Skeletal muscle satellite cell (primary cell): ENCODE results near the gene OR51I1. TPM values are rescaled to one million over a fixed set of nuclear protein-coding genes. Genes with fewer than 3 reads are reported as not detected.

Experiments used
- H3K27me3 ChIP-seq: 2 replicates; pipeline ENCODE4 v1.7.0; 2013; ENCODE audit warnings: low read length; ENCODE audit not compliant: control insufficient read depth, insufficient read depth
- H3K36me3 ChIP-seq: 2 replicates; pipeline ENCODE4 v1.7.0; 2013; ENCODE audit warnings: mild to moderate bottlenecking, control low read depth, low read length; ENCODE audit not compliant: insufficient read depth
- H3K4me1 ChIP-seq: 2 replicates; pipeline ENCODE4 v1.7.0; 2013; ENCODE audit warnings: low read length; ENCODE audit not compliant: control insufficient read depth, insufficient read depth
- H3K4me2 ChIP-seq: 2 replicates; pipeline ENCODE4 v1.7.0; 2013; ENCODE audit warnings: mild to moderate bottlenecking, low read length
- H3K4me3 ChIP-seq: 2 replicates; pipeline ENCODE4 v1.7.0; 2013; ENCODE audit warnings: low read length
- H3K9ac ChIP-seq: 2 replicates; pipeline ENCODE4 v1.7.0; 2013; ENCODE audit warnings: mild to moderate bottlenecking, low read depth, low read length, moderate library complexity
- H3K9me3 ChIP-seq: replicated peaks from 2 replicates; pipeline ENCODE4 v1.7.0; 2013; ENCODE audit warnings: mild to moderate bottlenecking, control low read depth, low read length
- total RNA-seq: library from RNA; depleted of rRNA; stranded (reverse); fragments of >200 nt; gene quantifications from 2 replicates; pipeline ENCODE4 v1.2.3, GENCODE V29; 2012; rRNA removed

Gene OR51I1, protein sequence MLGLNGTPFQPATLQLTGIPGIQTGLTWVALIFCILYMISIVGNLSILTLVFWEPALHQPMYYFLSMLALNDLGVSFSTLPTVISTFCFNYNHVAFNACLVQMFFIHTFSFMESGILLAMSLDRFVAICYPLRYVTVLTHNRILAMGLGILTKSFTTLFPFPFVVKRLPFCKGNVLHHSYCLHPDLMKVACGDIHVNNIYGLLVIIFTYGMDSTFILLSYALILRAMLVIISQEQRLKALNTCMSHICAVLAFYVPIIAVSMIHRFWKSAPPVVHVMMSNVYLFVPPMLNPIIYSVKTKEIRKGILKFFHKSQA
- not detected in 2 replicates for total RNA-seq

DNA sequence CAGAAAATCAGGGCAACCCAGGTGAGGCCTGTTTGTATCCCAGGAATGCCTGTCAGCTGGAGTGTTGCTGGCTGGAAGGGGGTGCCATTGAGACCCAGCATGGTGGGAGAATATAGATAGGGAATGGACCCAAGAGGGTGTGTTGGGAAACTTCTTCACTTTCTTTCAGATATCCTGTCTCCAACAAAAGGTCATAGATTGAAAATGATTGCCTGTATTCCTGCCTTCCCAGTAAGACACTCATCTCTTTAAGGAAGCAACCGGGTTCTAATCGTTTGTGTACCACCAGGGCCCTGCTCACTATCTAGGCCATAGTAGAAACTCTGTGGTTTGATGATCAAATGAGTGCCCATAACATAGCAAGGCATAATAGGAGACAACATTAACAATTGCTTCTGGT is at the start of gene OR51I1:
Gene OR51I1, minus strand, starts transcription at position 101 of the 400 bp plus-strand sequence. Its CDS starts 0 bp downstream, at position 101.
- no peak within 1 kb of the TSS for H3K4me3 ChIP-seq

DNA sequence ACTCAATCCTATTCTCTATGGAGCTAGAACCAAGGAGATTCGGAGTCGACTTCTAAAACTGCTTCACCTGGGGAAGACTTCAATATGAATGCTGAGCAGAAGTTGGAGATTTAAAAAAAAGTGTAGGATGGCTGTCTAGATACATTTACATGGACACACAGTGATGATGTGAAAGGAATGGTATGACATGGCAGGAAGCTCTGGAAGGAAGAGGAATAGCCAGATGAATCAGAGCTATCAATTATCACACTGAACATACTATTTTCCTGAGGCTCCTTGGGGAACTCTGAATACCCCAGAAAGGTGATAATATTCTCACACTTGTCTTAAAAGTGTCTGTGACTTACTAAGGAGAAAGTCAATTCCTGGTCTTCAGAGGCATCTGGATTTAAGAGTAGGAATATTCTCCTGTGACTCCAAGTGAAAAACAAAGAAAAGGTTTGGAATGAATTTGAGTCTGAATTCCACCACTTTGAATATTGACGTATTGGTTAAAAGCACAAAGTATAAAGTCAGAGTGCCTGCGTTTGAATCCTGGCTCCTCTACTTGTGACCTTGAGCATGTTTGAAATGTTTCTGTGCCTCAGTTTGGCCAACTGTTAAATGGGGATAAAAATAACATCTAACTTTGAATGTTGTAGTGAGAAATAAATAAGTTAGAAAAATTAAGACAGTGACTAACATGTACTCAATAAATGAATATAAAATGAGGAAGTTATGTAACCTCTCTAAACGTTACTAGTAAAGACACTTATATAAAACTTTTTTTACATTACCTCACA is 48.5 kb upstream of the OR51I1 start:
- Histone ChIP-seq H3K9ac (no peak overlapping the region), H3K4me3 (no peak overlapping the region), H3K27me3 (no peaks in the 10 kb centered on the region), H3K36me3 (no peaks in the 10 kb centered on the region), H3K4me1 (no peaks in the 10 kb centered on the region), H3K9me3 (no peaks in the 10 kb centered on the region), H3K4me2 (no peak overlapping the region)

More for the DNA sequence above, at the start of gene OR51I1:
- H3K4me2 ChIP-seq: no peak within 1 kb of the TSS
- no peaks in the 10 kb centered on the region for H3K36me3 ChIP-seq
- no peaks in the 10 kb centered on the region for H3K9me3 ChIP-seq
- H3K4me1 ChIP-seq: no peaks in the 10 kb centered on the region
- no peak within 1 kb of the TSS for H3K9ac ChIP-seq
- no peaks in the 10 kb centered on the region for H3K27me3 ChIP-seq

DNA sequence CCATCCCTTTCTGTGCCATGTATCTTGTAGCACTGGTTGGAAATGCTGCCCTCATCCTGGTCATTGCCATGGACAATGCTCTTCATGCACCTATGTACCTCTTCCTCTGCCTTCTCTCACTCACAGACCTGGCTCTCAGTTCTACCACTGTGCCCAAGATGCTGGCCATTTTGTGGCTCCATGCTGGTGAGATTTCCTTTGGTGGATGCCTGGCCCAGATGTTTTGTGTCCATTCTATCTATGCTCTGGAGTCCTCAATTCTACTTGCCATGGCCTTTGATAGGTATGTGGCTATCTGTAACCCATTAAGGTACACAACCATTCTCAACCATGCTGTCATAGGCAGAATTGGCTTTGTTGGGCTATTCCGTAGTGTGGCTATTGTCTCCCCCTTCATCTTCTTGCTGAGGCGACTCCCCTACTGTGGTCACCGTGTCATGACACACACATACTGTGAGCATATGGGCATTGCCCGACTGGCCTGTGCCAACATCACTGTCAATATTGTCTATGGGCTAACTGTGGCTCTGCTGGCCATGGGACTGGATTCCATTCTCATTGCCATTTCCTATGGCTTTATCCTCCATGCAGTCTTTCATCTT is 47.6 kb upstream of the OR51I1 start:
- Histone ChIP-seq H3K9me3 (no peaks in the 10 kb centered on the region), H3K36me3 (no peaks in the 10 kb centered on the region), H3K4me2 (no peak overlapping the region), H3K9ac (no peak overlapping the region), H3K27me3 (no peaks in the 10 kb centered on the region), H3K4me1 (no peaks in the 10 kb centered on the region), H3K4me3 (no peak overlapping the region)

- Histone ChIP-seq H3K4me3 (no peak within 1 kb of the TSS), H3K36me3 (no peaks in the 10 kb centered on the region), H3K9me3 (no peaks in the 10 kb centered on the region), H3K4me1 (no peaks in the 10 kb centered on the region), H3K27me3 (no peaks in the 10 kb centered on the region), H3K9ac (no peak within 1 kb of the TSS), H3K4me2 (no peak within 1 kb of the TSS)
Measured at GRCh38 chr11:5488385-5488784, 47.1 kb upstream of the OR51I1 start, which contains the start of gene OR52D1. TSS of gene OR52D1 (plus strand) at chr11:5488685. CDS start at chr11:5488707, 22 bp downstream.

DNA sequence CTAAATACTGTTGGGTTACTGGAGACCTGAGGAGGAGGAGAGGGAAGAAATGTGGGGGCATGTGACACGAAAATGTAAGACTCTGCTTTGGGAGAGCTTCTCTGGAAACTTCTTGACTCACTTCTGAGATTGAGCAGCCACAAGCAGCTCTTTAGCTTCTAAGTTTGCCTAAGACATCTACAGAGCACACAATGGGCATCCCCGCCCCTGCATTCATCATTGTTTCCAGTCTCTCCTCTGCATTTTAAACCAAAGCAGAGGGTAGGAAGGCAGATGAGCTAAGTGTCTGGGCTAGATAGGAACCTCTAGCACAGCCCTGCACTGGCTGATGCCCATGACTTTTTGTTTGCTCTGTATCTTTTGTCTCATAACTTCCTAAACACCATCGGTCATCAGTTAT is 45.1 kb upstream of the OR51I1 start:
- Histone ChIP-seq H3K36me3 (no peaks in the 10 kb centered on the region), H3K9me3 (no peaks in the 10 kb centered on the region), H3K27me3 (no peaks in the 10 kb centered on the region), H3K4me1 (no peaks in the 10 kb centered on the region), H3K4me3 (no peak overlapping the region), H3K4me2 (no peak overlapping the region), H3K9ac (no peak overlapping the region)

DNA sequence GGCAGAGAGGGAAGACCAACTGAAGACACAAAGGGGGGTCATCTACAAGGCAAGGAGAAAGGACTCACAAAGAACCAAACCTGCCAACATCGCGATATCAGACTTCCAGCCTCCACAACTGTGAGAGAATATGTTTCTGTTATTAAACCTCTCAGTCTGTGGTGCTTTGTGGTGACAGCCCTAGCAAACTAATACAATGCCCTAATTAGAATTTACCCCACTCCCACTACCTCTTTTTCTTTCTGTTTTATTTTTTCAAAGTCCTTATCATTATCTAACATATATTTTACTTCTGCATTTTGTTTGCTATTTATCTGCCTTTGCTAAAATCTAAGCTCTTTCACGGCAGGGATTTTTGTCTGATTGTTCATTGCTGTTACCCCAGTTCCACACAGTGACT is 44.7 kb upstream of the OR51I1 start:
- no peaks in the 10 kb centered on the region for H3K4me1 ChIP-seq
- H3K36me3 ChIP-seq: no peaks in the 10 kb centered on the region
- no peaks in the 10 kb centered on the region for H3K27me3 ChIP-seq
- H3K9ac ChIP-seq: no peak overlapping the region
- no peak overlapping the region for H3K4me3 ChIP-seq
- no peak overlapping the region for H3K4me2 ChIP-seq
- H3K9me3 ChIP-seq: no peaks in the 10 kb centered on the region

DNA sequence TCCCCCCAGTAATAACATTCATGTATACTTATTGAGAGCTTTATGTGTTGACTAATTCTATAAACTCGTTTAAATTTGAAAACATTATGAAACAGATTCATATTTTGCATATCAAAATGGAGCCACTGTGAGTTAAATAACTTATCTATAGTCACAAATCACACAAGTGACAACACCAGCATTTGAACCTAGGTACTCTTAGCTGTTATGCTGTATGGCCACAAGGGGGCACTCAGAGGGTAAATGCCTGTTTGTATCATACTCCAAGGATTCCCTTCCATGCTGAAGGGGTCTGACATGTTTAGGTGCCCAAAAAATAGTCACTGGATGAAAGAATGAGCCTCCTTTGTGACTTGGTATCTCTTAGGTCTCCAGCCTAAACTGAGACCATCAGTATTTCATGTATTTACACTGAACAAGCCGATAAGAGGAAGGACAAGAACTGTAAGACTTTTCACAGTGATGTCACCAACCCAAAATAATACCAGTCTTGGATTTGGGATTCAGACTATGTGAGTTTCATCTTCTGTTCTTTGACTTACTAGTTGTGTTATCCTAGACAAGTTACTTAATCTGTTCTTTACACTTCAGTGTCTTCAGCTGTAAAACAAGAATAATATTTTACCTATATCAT is 35.0 kb upstream of the OR51I1 start:
- Histone ChIP-seq H3K4me3 (no peak overlapping the region), H3K36me3 (no peaks in the 10 kb centered on the region), H3K4me2 (no peak overlapping the region), H3K27me3 (peaks cover 12% of the 10 kb centered on the region), H3K9ac (no peak overlapping the region), H3K4me1 (no peaks in the 10 kb centered on the region), H3K9me3 (no peaks in the 10 kb centered on the region)

GRCh38 chr11:5473921-5474320 is 32.6 kb upstream of the OR51I1 start:
- H3K4me1 ChIP-seq: no peaks in the 10 kb centered on the region
- no peak overlapping the region for H3K4me3 ChIP-seq
- H3K4me2 ChIP-seq: no peak overlapping the region
- no peaks in the 10 kb centered on the region for H3K36me3 ChIP-seq
- H3K9ac ChIP-seq: no peak overlapping the region
- H3K9me3 ChIP-seq: no peaks in the 10 kb centered on the region
- peaks cover 12% of the 10 kb centered on the region for H3K27me3 ChIP-seq

DNA sequence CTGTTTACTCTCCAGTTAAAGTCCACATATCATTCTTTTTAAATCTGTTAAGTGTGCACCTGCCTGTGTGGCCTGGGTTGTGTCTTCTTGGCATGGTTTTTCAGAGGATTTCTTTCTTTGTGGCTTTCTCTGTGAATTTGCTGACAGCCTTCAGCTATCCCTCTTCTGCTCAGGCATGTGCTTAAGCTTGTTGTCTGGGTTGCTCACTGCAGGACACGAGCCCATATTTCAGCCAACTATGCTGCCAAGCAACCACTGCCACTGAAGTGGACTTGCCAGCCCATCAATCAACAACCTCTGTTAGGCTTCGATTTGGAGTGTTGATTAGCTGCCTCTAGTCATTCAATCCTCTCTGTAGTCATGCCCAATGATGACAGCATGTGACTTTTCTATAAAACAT is 26.2 kb upstream of the OR51I1 start:
- H3K27me3 ChIP-seq: peaks cover 6% of the 10 kb centered on the region
- H3K4me2 ChIP-seq: no peak overlapping the region
- no peaks in the 10 kb centered on the region for H3K9me3 ChIP-seq
- no peak overlapping the region for H3K9ac ChIP-seq
- H3K36me3 ChIP-seq: no peaks in the 10 kb centered on the region
- no peak overlapping the region for H3K4me3 ChIP-seq
- no peaks in the 10 kb centered on the region for H3K4me1 ChIP-seq

- Histone ChIP-seq H3K4me1 (no peaks in the 10 kb centered on the region), H3K4me3 (no peak overlapping the region), H3K4me2 (no peak overlapping the region), H3K27me3 (no peaks in the 10 kb centered on the region), H3K9me3 (no peaks in the 10 kb centered on the region), H3K36me3 (no peaks in the 10 kb centered on the region), H3K9ac (no peak overlapping the region)
Measured at GRCh38 chr11:5460983-5461621, 19.8 kb upstream of the OR51I1 start.

GRCh38 chr11:5449432-5449831 is 8.1 kb upstream of the OR51I1 start:
- Histone ChIP-seq H3K36me3 (no peaks in the 10 kb centered on the region), H3K4me2 (no peak overlapping the region), H3K4me1 (no peaks in the 10 kb centered on the region), H3K27me3 (no peaks in the 10 kb centered on the region), H3K9ac (no peak overlapping the region), H3K9me3 (no peaks in the 10 kb centered on the region), H3K4me3 (no peak overlapping the region)
